Stimulated activated CD8-positive, alpha-beta memory T cell treated with anti-CD3 and anti-CD28 coated beads, Interleukin-15, amount 100 ng/mL, for 24 hours (primary cell): ENCODE results near the gene SLC2A13.
"Not testable (repeated sequence)": the region's sequence is repeated elsewhere in the genome, so short reads cannot be mapped to it uniquely, and the experiment has no call there.

Experiments used
- DNase-seq: peaks from one replicate; pipeline ENCODE4 v3.0.0-alpha.2; 2020; ENCODE audit warnings: low read depth

The SLC2A13 gene

GRCh38 chr12:40105265-40105514 is 691 bp downstream of the SLC2A13 start:
- DNase-seq = no peak

GRCh38 chr12:40104461-40105264 is 1.2 kb downstream of the SLC2A13 start:
- no peak for DNase-seq

- no peak for DNase-seq
These were observed 2.8 kb downstream of the SLC2A13 start for GRCh38 chr12:40103043-40103442.

DNA sequence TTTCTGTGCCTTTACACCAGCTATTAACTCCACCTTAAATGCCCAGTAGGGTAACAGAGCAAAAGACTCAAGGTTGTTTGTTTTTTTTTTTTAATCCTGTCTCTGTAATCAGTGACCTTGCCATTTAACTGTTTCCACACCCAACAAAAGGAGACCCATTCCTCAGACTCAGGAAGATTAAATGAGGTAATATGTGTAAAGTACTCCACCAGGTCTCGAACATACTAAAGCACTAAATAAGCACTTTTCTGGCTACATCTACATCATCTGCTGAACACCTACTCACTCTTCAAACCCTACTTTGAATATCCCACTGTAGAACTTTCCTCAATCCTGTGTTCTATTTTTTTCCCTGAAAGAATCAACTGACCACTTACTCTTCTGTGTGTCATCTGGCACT is 4.1 kb downstream of the SLC2A13 start:
- DNase-seq = no peak

DNA sequence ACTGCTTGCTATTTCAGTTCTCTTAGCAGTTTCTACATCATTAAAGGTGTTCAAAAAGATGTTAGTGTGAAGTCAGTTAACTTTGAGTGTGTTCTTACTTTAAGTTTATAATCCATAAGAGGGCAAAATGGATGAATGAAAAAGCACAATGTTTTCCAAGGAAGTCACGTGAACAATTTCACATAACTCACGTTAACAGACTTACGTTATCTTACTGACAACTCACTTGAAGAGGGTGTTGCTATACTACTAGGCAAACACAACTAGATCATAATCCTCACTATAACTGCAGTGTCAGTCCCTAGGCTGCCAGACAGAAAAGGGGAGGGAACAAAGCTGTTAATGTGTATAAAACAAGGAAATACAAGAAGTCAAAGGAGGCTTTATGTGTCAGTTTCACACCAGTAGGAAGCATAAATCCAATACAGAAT is 6.4 kb downstream of the SLC2A13 start:
- DNase-seq = no peak

GRCh38 chr12:40098406-40099145 is 7.3 kb downstream of the SLC2A13 start:
- DNase-seq = no peak

DNA sequence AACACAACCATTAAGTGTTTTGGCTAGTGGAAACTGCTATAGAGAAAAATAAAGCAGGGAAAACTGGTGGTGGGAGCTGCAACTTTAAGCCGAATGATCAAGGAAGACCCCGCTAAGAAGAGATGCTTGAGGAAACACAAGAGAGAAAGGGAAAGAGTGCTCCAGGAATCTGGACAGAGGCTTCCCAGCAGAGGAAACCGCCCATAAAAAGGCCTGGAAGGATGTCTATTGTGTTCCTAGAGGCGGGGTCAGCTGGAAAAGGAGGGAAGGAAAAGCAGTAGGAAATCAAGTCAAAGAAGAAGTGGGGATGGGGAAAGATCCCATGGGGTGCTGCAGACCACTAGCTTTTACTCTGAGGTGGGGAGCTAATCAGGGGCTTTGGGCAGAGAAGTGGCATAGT is 12.4 kb downstream of the SLC2A13 start:
- DNase-seq = no peak

DNA sequence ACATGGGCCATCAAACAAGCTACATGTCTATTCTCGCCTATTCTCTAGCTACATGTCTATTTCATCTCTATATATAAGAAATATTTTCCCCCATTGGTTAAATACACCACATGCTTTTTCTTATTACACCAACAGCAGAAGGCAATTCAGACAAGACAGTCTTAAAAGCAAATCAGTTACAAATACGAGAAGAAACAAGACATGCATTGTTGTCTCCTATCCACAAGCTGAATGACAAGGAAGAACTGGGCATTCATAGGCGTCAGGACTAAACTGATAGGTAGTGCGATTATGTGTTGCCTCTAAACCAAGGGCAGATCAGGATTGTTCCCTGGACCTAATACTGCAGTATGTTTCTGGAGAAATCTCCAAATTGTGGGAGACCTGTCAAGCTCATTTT is 19.4 kb downstream of the SLC2A13 start:
- no peak for DNase-seq

- no peak for DNase-seq
These were observed 27.6 kb downstream of the SLC2A13 start for GRCh38 chr12:40078266-40078665.

- DNase-seq = no peak
These were observed 30.4 kb downstream of the SLC2A13 start for GRCh38 chr12:40075458-40075857.

- no peak for DNase-seq
These were observed 37.5 kb downstream of the SLC2A13 start for GRCh38 chr12:40068416-40068815.

GRCh38 chr12:40065636-40066035 is 40.2 kb downstream of the SLC2A13 start:
- DNase-seq = no peak

DNA sequence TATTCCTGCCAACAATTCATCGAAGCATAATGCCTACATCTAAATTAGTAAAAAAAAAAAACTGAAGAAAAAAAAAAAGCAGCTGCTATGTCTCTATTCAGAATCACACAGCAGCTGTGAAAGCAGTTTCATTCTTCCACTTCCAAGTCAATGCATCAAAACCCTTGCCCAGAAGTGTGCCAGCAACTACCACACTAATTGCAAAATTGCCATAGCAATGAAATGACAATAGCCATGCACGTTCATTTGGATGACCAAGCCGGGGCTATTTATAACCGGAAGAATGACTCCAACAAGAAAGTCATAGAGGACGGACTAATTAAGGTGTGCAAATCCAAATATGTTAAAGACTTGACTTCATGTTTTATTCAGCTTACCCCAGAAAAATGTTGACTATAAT is 42.5 kb downstream of the SLC2A13 start:
- no peak for DNase-seq

- DNase-seq = no peak
These were observed 47.1 kb downstream of the SLC2A13 start for GRCh38 chr12:40058721-40059190.

GRCh38 chr12:40056373-40056772 is 49.5 kb downstream of the SLC2A13 start:
- DNase-seq = no peak

DNA sequence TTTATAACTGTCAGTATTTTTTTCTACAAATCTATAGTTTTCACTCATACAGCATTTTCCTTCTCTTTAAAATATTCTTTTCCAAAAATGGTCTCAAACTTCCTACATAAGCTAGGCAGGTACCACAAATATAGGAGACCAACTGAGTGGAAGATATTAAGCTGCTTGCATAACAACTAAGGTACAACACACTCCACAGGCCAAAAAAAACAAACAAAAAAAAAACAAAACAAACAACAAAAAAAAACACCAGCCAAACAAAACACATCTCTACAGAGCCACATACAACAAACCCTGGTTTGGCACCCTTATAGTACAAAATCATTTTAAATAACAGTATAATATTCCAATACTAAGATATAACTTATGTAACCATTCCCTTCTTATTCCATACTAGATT is 50.1 kb downstream of the SLC2A13 start:
- no peak for DNase-seq

GRCh38 chr12:40055228-40055579 is 50.7 kb downstream of the SLC2A13 start:
- DNase-seq = no peak

GRCh38 chr12:40054555-40055227 is 51.2 kb downstream of the SLC2A13 start:
- DNase-seq = no peak

- no peak for DNase-seq
These were observed 56.6 kb downstream of the SLC2A13 start for GRCh38 chr12:40049268-40049667.

GRCh38 chr12:40047002-40047401 is 58.9 kb downstream of the SLC2A13 start:
- DNase-seq = not testable (repeated sequence)

DNA sequence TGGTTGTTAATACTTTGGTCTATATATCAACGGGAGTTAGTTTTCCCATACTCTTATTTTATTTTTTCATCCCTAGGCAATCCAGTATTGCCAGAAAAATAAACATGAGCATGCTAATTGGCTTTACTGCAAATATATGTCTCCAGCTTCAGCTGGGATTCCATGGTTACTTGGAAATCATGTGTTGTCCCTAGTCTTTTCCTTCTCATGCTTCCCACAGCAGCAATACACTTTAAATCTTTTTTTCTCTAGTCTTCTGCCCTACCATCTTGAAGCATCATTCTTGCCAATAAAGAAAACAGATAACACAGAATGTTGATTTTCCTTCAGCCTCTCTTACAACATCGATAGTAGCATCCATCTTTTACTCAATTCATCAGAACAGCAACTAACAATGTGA is 60.2 kb downstream of the SLC2A13 start:
- no peak for DNase-seq

DNA sequence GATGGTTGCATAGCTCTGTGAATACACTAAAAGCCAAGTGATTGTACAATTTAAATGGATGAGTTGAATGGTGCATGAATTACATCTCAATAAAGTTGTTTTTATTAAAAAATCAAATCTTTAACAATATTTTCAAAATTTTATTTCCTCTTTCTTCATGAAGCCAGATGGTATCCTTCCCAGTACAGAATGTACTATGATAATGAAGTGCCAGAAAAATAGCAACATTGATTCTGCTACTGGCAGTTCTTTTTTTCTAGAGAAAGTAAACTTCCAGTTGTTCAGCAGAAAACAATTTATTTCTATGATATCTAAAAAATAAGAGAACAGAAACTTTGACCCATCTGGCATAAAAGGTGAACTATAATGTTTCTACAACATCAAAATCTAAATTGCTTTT is 61.5 kb downstream of the SLC2A13 start:
- DNase-seq = no peak

DNA sequence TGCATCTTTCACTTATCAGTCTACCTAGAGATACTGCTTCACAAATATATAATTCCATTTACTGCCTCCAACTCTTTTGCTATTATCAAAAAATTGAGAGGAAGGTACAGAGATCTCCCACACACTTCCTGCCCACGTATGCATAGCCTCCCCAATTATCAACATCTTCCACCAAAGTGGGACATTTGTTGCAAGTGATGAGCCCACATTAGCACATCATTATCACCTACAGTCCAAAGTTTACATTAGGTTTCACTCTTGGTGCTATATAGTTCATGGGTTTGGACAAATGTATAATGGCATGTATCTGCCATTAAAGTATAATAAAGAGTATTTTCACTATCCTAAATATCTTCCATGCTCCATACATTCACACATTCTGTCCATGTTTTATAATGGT is 66.3 kb downstream of the SLC2A13 start:
- no peak for DNase-seq
